Spleen (tissue), 7 donors: ENCODE data around the gene OCEL1.

Experiments
- POLR2AphosphoS5 ChIP-seq, 3 donors: sonication (generic); formaldehyde crosslinking; IDR thresholded peaks; one replicate each; pipeline ENCODE4 v1.5.1; 2017; ENCODE audit warnings: antibody characterized with exemption in 3 of 3
- TF ChIP-seq, protein P1 (sequence below), 11 experiments: fragments of 200-600 bp in 7 of 11; fragments of 450-650 bp in 4 of 11; sonication (generic) in 4 of 11; IDR thresholded peaks in 8 of 11; conservative IDR thresholded peaks in 3 of 11; 1 replicate in 7 of 11; 2 replicates in 4 of 11; pipeline versions ENCODE4 v1.4.0 to v1.8.0; 2016 to 2021; ENCODE audit warnings: antibody characterized with exemption in 11 of 11, inconsistent platforms in 4 of 11, mild to moderate bottlenecking in 1 of 11
- donor health status: DM: no; HTN: no; CAD: no; lungs with moderate emphysema.
- donor health status: DM: no; HTN: no; CAD: no.
- donor health status: DM: no; HTN: no; CAD: no.

GRCh38 chr19:17249887-17250548 is 24.0 kb downstream of the OCEL1 start:
- TF ChIP-seq, protein P1, sequence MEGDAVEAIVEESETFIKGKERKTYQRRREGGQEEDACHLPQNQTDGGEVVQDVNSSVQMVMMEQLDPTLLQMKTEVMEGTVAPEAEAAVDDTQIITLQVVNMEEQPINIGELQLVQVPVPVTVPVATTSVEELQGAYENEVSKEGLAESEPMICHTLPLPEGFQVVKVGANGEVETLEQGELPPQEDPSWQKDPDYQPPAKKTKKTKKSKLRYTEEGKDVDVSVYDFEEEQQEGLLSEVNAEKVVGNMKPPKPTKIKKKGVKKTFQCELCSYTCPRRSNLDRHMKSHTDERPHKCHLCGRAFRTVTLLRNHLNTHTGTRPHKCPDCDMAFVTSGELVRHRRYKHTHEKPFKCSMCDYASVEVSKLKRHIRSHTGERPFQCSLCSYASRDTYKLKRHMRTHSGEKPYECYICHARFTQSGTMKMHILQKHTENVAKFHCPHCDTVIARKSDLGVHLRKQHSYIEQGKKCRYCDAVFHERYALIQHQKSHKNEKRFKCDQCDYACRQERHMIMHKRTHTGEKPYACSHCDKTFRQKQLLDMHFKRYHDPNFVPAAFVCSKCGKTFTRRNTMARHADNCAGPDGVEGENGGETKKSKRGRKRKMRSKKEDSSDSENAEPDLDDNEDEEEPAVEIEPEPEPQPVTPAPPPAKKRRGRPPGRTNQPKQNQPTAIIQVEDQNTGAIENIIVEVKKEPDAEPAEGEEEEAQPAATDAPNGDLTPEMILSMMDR (IDR thresholded peaks at IDR 0.05 in 8 of 11, conservative IDR thresholded peaks at IDR 0.05 in 3 of 11), result no peak
- TF ChIP-seq POLR2AphosphoS5 (IDR thresholded peaks at IDR 0.05), result no peak
